Gastrocnemius medialis (tissue), 4 donors: ENCODE results near the gene KIR3DL3.

Source experiments
- CTCF ChIP-seq, 5 experiments: fragments of 450-650 bp in 3 of 5; fragments of 200-600 bp in 2 of 5; sonication (generic) in 2 of 5; IDR thresholded peaks in 4 of 5; conservative IDR thresholded peaks in 1 of 5; 1 replicate in 4 of 5; 2 replicates in 1 of 5; pipeline ENCODE4 v1.5.1; 2016 to 2019; ENCODE audit warnings: antibody characterized with exemption in 5 of 5, mild to moderate bottlenecking in 3 of 5, moderate library complexity in 3 of 5
- POLR2A ChIP-seq, 2 donors: fragments of 450-650 bp; IDR thresholded peaks; one replicate each; pipeline ENCODE4 v1.6.1; 2017; ENCODE audit warnings: antibody characterized with exemption in 2 of 2, mild to moderate bottlenecking in 2 of 2, moderate library complexity in 2 of 2

GRCh38 chr19:54727562-54727961 is 3.3 kb downstream of the KIR3DL3 start:
- no peak for TF ChIP-seq CTCF (IDR thresholded peaks at IDR 0.05 in 4 of 5, conservative IDR thresholded peaks at IDR 0.05 in 1 of 5)
- no peak for TF ChIP-seq POLR2A (IDR thresholded peaks at IDR 0.05)
